Mucosa of descending colon (tissue), 3 donors: ENCODE data around the gene COPE. TPM values are rescaled to one million over a fixed set of nuclear protein-coding genes. Genes with fewer than 3 reads are reported as not detected.

Source experiments
- ATAC-seq: fragments of 200-7000 bp; cut with Tn5 transposase; one replicate; pipeline ENCODE4 v1.9.1; 2020; ENCODE audit warnings: mild to moderate bottlenecking, moderate library complexity
- DNase-seq, 3 donors: peaks; one replicate each; pipeline ENCODE4 v3.0.0-alpha.2; 2020
- H3K36me3 ChIP-seq: fragments of 200-600 bp; one replicate; pipeline ENCODE4 v1.8.0; 2021; ENCODE audit warnings: low read depth, mild to moderate bottlenecking
- H3K4me1 ChIP-seq: fragments of 200-600 bp; one replicate; pipeline ENCODE4 v1.8.0; 2021; ENCODE audit warnings: low read depth, mild to moderate bottlenecking
- H3K4me3 ChIP-seq: fragments of 200-600 bp; one replicate; pipeline ENCODE4 v1.8.0; 2021; ENCODE audit warnings: mild to moderate bottlenecking
- H3K9me3 ChIP-seq: fragments of 200-600 bp; one replicate; pipeline ENCODE4 v1.8.0; 2021; ENCODE audit warnings: mild to moderate bottlenecking
- CTCF ChIP-seq: fragments of 200-600 bp; IDR thresholded peaks from one replicate; pipeline ENCODE4 v1.8.0; 2022; ENCODE audit warnings: antibody characterized with exemption, mild to moderate bottlenecking
- intact Hi-C, 2 donors: fragments of 100-400 bp; cut with DNase I in 1 of 2; cut with micrococcal nuclease in 1 of 2; formaldehyde crosslinking; loops; one replicate each; pipeline versions ENCODE4 v1.11.0 to v1.11.1; 2022; cut with DNase I, micrococcal nuclease
- total RNA-seq, 3 donors: library from RNA; stranded (reverse); fragmentation: NEBNext Ultra II Directional in 2 of 3; extraction: Animal tissue kit (Norgen Biotek cat#: 25700) in 2 of 3; gene quantifications; one replicate each; pipeline versions ENCODE4 v1.2.1 to v1.2.4, GENCODE V29; 2021 to 2023
- donor health status: DM: no; HTN: no; CAD: no; lungs with moderate emphysema.
- donor health status: DM: no; HTN: no; CAD: no.
- donor health status: DM: no; HTN: yes; CAD: no.

COPE gene
- total RNA-seq, 3 donors from 2014 or later: 119 to 227 (median 176) TPM

GRCh38 chr19:18949858-18950257 lies 30.7 kb upstream of the COPE start:
- Histone ChIP-seq H3K4me1 (no peaks in the 10 kb centered on the region), H3K9me3 (no peaks in the 10 kb centered on the region), H3K4me3 (no peak overlapping the region), H3K36me3 (no peaks in the 10 kb centered on the region)
- intact Hi-C loops: no loop called here
- no peak for ATAC-seq
- no peak for TF ChIP-seq CTCF
- no peak for DNase-seq

- ATAC-seq: no peak
- no peak for TF ChIP-seq CTCF
These were observed 29.8 kb upstream of the COPE start for GRCh38 chr19:18948976-18949356.

GRCh38 chr19:18948075-18948975 lies 29.1 kb upstream of the COPE start:
- no peak for ATAC-seq
- no peak for DNase-seq
- intact Hi-C loops: no loop called here
- Histone ChIP-seq H3K4me1 (no peaks in the 10 kb centered on the region), H3K9me3 (no peaks in the 10 kb centered on the region), H3K36me3 (no peaks in the 10 kb centered on the region), H3K4me3 (no peak overlapping the region)
- no peak for TF ChIP-seq CTCF

More at GRCh38 chr19:18948976-18949356, 29.8 kb upstream of the COPE start:
- H3K9me3 ChIP-seq: no peaks in the 10 kb centered on the region
- DNase-seq: no peak
- no peak overlapping the region for H3K4me3 ChIP-seq
- intact Hi-C loops: no loop called here
- H3K4me1 ChIP-seq: no peaks in the 10 kb centered on the region
- H3K36me3 ChIP-seq: no peaks in the 10 kb centered on the region

GRCh38 chr19:18946918-18947317 lies 27.7 kb upstream of the COPE start:
- DNase-seq: no peak
- no peak for ATAC-seq
- Histone ChIP-seq H3K4me1 (no peaks in the 10 kb centered on the region), H3K4me3 (no peak overlapping the region), H3K9me3 (no peaks in the 10 kb centered on the region), H3K36me3 (no peaks in the 10 kb centered on the region)
- no peak for TF ChIP-seq CTCF
- intact Hi-C loops: no loop called here

- no peak overlapping the region for H3K4me3 ChIP-seq
- no peak for DNase-seq
- ATAC-seq: no peak
- H3K9me3 ChIP-seq: no peaks in the 10 kb centered on the region
- no peak for TF ChIP-seq CTCF
- no peaks in the 10 kb centered on the region for H3K4me1 ChIP-seq
- intact Hi-C loops: no loop called here
- no peaks in the 10 kb centered on the region for H3K36me3 ChIP-seq
These were observed 27.1 kb upstream of the COPE start for GRCh38 chr19:18946335-18946734.
